ENCODE data around the gene GPS2. TPM values are rescaled to one million over a fixed set of nuclear protein-coding genes. Genes with fewer than 3 reads are reported as not detected.

GPS2 gene
- total RNA-seq, 4 donors from 2014 or later = 36.1 to 108 (median 57.3) TPM

DNA sequence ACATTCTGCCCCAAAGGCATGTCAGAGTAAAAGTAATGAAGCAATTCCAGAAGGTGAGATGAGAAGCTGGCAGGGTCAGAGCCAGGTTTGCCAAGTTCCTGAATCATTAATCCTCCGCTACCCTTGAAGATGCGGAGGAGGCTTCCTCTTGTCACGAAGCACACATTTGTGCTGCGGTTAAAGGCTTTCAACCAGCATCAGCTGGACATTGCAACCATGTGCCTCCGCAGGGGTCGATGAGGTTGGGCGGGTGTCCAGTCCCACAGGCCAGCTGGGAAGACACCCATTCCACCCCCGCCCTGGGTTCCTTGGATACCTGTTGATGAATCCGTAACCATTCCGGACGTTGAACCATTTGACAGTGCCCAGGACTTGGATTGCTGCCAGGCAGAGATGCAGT, 22.0 kb downstream of the GPS2 start:
- Histone ChIP-seq H3K4me1 (peaks cover 0 to 38% (median 25%) of the 10 kb centered on the region in 4 donors), H3K4me3 (no peak overlapping the region), H3K36me3 (no peaks in the 10 kb centered on the region), H3K9me3 (no peaks in the 10 kb centered on the region), H3K27ac (no peak overlapping the region), H3K27me3 (peaks cover 0 to 72% of the 10 kb centered on the region in 2 donors)
- TF ChIP-seq EP300 (IDR thresholded peaks at IDR 0.05) (no peak), POLR2A (IDR thresholded peaks at IDR 0.05) (no peak)
- TF ChIP-seq, protein P1, sequence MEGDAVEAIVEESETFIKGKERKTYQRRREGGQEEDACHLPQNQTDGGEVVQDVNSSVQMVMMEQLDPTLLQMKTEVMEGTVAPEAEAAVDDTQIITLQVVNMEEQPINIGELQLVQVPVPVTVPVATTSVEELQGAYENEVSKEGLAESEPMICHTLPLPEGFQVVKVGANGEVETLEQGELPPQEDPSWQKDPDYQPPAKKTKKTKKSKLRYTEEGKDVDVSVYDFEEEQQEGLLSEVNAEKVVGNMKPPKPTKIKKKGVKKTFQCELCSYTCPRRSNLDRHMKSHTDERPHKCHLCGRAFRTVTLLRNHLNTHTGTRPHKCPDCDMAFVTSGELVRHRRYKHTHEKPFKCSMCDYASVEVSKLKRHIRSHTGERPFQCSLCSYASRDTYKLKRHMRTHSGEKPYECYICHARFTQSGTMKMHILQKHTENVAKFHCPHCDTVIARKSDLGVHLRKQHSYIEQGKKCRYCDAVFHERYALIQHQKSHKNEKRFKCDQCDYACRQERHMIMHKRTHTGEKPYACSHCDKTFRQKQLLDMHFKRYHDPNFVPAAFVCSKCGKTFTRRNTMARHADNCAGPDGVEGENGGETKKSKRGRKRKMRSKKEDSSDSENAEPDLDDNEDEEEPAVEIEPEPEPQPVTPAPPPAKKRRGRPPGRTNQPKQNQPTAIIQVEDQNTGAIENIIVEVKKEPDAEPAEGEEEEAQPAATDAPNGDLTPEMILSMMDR (IDR thresholded peaks at IDR 0.05) = no peak
- DNase-seq (ENCODE audit: low spot score in 2 of 2) = no peak
- 82 to 84% methylated on average over 10 to 11 of the region's 11 CpGs for WGBS, 2 donors

DNA sequence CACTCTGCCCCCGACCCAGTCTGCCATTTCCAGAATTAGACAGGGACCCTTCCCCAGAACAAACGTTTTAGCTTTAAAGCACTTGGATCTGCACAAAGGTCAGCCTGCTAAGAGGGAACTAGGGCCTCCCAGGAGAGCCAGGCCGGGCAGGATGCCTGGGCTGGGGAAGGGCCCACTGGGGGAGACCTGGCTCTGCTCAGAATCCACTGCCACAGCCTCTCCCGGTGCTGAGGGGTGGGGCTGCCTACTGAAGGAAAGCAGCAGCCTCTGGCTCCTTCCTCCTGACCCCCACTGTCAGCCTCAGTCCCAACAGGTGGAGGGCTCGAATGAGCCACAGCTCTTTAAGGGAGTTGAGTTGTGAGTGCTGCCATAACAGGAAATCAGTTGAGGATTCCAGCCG, 22.4 kb downstream of the GPS2 start:
- no peaks in the 10 kb centered on the region for H3K9me3 ChIP-seq
- WGBS, 2 donors = 22 to 32% methylated on average over 5 to 6 of the region's 6 CpGs
- peaks cover 0 to 38% (median 25%) of the 10 kb centered on the region in 4 donors for H3K4me1 ChIP-seq
- no peak overlapping the region for H3K4me3 ChIP-seq
- H3K27ac ChIP-seq = no peak overlapping the region
- no peak for TF ChIP-seq EP300 (IDR thresholded peaks at IDR 0.05)
- TF ChIP-seq, protein P1 (IDR thresholded peaks at IDR 0.05) = no peak
- no peak for TF ChIP-seq POLR2A (IDR thresholded peaks at IDR 0.05)
- DNase-seq (ENCODE audit: low spot score in 2 of 2) = no peak
- H3K36me3 ChIP-seq = no peaks in the 10 kb centered on the region
- H3K27me3 ChIP-seq = peaks cover 0 to 76% of the 10 kb centered on the region in 2 donors

DNA sequence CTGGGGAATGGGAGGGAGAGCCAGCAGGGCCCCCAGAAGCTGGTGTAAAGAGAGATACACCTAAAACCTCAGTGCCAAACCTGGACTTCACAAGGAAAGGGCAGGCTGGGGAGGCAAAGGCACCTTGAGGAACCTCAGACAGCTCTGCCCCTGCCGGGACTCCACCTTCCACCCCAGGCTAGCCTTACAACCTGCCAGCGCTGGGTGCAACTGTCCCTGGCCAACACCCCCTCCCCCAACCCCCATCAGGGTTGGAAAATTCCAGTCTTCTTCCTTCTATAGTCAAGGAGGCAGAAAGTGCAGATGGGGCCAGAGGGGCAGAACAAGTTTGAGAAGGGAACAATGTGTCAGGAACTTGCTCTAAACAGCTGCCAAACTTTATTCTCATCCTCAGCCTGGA, 23.0 kb downstream of the GPS2 start:
- peak overlapping the region in 1 of 4 donors; percentile 2 for H3K27ac ChIP-seq

DNA sequence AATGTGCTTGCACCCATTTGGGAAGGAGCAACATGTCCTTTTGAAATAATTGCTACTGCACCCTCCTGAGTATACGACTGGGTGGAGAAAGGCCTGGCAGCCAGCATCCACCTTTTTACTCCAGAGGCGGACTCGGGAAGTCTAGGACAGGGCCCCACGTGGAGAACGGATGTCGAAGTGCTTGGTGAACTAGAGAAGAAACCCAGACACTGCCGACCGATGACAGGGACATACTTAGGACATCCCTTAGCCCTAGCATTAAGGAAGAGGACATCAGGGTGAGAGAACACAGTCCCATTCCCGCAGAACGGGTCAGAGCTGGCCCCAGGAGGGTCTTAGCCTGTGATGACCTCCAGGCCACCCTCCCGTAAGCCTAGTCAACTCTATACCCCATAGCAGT, 24.5 kb downstream of the GPS2 start:
- Histone ChIP-seq H3K27me3 (peaks cover 0 to 89% of the 10 kb centered on the region in 2 donors), H3K9me3 (no peaks in the 10 kb centered on the region), H3K4me1 (peaks cover 0 to 27% (median 14%) of the 10 kb centered on the region in 4 donors), H3K36me3 (no peaks in the 10 kb centered on the region), H3K4me3 (no peak overlapping the region), H3K27ac (no peak overlapping the region)
- TF ChIP-seq EP300 (IDR thresholded peaks at IDR 0.05) = no peak
- TF ChIP-seq POLR2A (IDR thresholded peaks at IDR 0.05) = no peak
- TF ChIP-seq, protein P1 (IDR thresholded peaks at IDR 0.05) = no peak
- DNase-seq (ENCODE audit: low spot score in 2 of 2) = no peak
- WGBS, 2 donors = 70 to 73% methylated on average over 11 of the region's 11 CpGs

More for the DNA sequence above, 23.0 kb downstream of the GPS2 start:
- 80 to 86% methylated on average over 1 to 2 of the region's 2 CpGs for WGBS, 2 donors
- Histone ChIP-seq H3K36me3 (no peaks in the 10 kb centered on the region), H3K9me3 (no peaks in the 10 kb centered on the region), H3K27me3 (peaks cover 0 to 81% of the 10 kb centered on the region in 2 donors), H3K4me3 (no peak overlapping the region), H3K4me1 (peaks cover 0 to 38% (median 25%) of the 10 kb centered on the region in 4 donors)
- DNase-seq (ENCODE audit: low spot score in 2 of 2) = no peak
- TF ChIP-seq POLR2A (IDR thresholded peaks at IDR 0.05) (no peak), EP300 (IDR thresholded peaks at IDR 0.05) (no peak)
- TF ChIP-seq, protein P1 (IDR thresholded peaks at IDR 0.05) = no peak

DNA sequence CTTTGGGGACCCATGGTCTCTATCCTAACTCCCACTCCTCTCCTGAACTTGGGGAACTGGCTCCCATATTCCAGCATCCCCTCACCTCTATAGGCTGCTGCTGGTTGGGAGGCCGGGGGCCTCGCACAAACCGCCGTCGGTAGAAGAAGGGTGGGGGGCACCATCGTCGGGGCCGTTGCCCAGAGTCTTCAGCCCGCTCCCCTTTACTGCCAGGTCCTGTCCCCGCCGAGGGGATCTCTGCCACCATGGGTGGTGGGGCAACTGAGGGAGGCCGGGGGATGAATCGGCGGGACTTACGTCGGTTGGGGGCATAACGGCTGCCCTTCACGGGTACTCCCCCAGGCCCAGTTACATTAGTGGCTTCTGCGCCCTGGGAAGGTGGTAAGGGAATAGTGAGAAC, 25.0 kb downstream of the GPS2 start:
- no peaks in the 10 kb centered on the region for H3K9me3 ChIP-seq
- DNase-seq (ENCODE audit: low spot score in 2 of 2) = no peak
- H3K4me1 ChIP-seq = peaks cover 0 to 24% (median 10%) of the 10 kb centered on the region in 4 donors
- WGBS, 2 donors = 89 to 91% methylated on average over 19 of the region's 19 CpGs
- H3K27me3 ChIP-seq = peaks cover 0 to 84% of the 10 kb centered on the region in 2 donors
- TF ChIP-seq EP300 (IDR thresholded peaks at IDR 0.05) = no peak
- TF ChIP-seq POLR2A (IDR thresholded peaks at IDR 0.05) = no peak
- TF ChIP-seq, protein P1 (IDR thresholded peaks at IDR 0.05) = no peak
- H3K4me3 ChIP-seq = no peak overlapping the region
- no peaks in the 10 kb centered on the region for H3K36me3 ChIP-seq
- no peak overlapping the region for H3K27ac ChIP-seq
